ENCODE data around the gene NCOA6. TPM values are rescaled to one million over a fixed set of nuclear protein-coding genes. Genes with fewer than 3 reads are reported as not detected.

NCOA6 gene
- total and polyA plus RNA-seq, 2 of the 4 experiments (the other 2 are of a cell fraction): 3.6 to 13.1 TPM

DNA sequence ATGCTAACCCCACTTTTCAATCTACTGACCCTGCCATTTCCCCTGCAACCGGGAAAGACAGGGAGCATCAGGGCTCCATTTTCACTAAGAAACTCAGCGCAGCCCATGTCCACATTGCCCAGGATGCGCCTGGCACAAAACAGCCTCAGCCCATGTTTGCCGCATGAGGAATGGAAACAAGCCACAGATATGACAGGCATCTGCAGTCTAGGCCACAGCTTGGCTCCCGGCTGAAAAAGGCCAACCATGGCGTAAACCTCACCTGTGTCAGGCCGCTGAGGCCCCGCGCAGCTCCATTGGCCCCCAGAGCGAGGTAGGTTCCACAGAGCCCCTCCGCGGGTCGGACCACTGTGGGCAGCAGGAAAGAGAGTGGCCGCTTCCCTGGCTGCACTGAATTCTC is 25.5 kb upstream of the NCOA6 start:
- no peak overlapping the region for H3K9ac ChIP-seq (ENCODE audit: low read depth, low read length)
- H3K56ac ChIP-seq (ENCODE audit: extremely low read depth, insufficient read depth, low read length): no peak overlapping the region
- H2BK5ac ChIP-seq (ENCODE audit: low read depth, low read length, poor library complexity, severe bottlenecking): no peak overlapping the region
- H2BK120ac ChIP-seq (ENCODE audit: low read depth, low read length): no peak overlapping the region
- 93% methylated on average over 8 of the region's 14 CpGs; no CpG with 5 or more reads in 1 of the 2 experiments for WGBS, 2 experiments (ENCODE audit: extremely low coverage in 2 of 2, insufficient read length in 1 of 2)
- no peaks in the 10 kb centered on the region for H3K79me1 ChIP-seq (ENCODE audit: low read depth in 1 of 2, low read length in 2 of 2)
- BruUV-seq (replicated peaks): no TSS peak
- no peak overlapping the region for H3K4me3 ChIP-seq (ENCODE audit: insufficient read depth, low read depth, low read length)
- no peaks in the 10 kb centered on the region for H3K9me3 ChIP-seq (ENCODE audit: control insufficient read depth, insufficient read depth, low read length)
- DNase-seq (no peak), ATAC-seq (ENCODE audit: low read depth) (no peak)
- H2AK5ac ChIP-seq (ENCODE audit: low read depth, low read length): no peak overlapping the region
- H2BK15ac ChIP-seq (ENCODE audit: low read depth, low read length): no peak overlapping the region
- in situ Hi-C loops (cut with MboI; ENCODE audit: low sequenced_read_pairs): loop anchor here (25.0 kb wide), 1 partner anchor 411 kb away; no protein-coding TSS in a partner anchor
- no peaks in the 10 kb centered on the region for H3K27me3 ChIP-seq (ENCODE audit: control insufficient read depth, insufficient read depth, low read length)
- intact Hi-C loops (cut with micrococcal nuclease): no loop called here
- no peak overlapping the region for H3K23ac ChIP-seq (ENCODE audit: low read depth, low read length)
- peaks cover 40% of the 10 kb centered on the region for H3K36me3 ChIP-seq (ENCODE audit: control insufficient read depth, insufficient read depth, low read length)
- H4K5ac ChIP-seq (ENCODE audit: low read depth, low read length): no peak overlapping the region
- no peak overlapping the region for H4K91ac ChIP-seq (ENCODE audit: insufficient read depth, low read depth, low read length)
- no peak overlapping the region for H3K14ac ChIP-seq (replicated peaks; ENCODE audit: low read depth, low read length)
- H2BK20ac ChIP-seq (ENCODE audit: low read depth, low read length): no peak overlapping the region
- H3K4ac ChIP-seq (ENCODE audit: low read depth, low read length): no peak overlapping the region
- ChIA-PET POLR2A (ENCODE audit: unreplicated experiment) (no interaction called here), CTCF (interaction anchor here (0.6 kb wide), 1 partner anchor 52 kb away, joined by 9 read pairs; no protein-coding TSS in a partner anchor)
- no peak overlapping the region for H3K27ac ChIP-seq (ENCODE audit: insufficient read depth, low read length)
- no peak overlapping the region for H3K4me2 ChIP-seq (ENCODE audit: low read depth, low read length)
- H2AFZ ChIP-seq (replicated peaks; ENCODE audit: low read length, poor library complexity): no peak overlapping the region
- peaks cover 3% of the 10 kb centered on the region; the same call in 1 of the 2 replicates for H3K9me1 ChIP-seq (ENCODE audit: insufficient read depth, low read length)
- TF ChIP-seq NFE2L2 (IDR thresholded peaks at IDR 0.05; ENCODE audit: low read depth, low read length) (no peak), MAZ (IDR thresholded peaks at IDR 0.05; ENCODE audit: borderline replicate concordance, low read depth, low read length) (no peak), BHLHE40 (IDR thresholded peaks at IDR 0.05; ENCODE audit: low read depth, low read length) (no peak), FOS (IDR thresholded peaks at IDR 0.05; ENCODE audit: low read depth, low read length) (no peak), RAD21 (IDR thresholded peaks at IDR 0.05; ENCODE audit: low read length) (no peak), RFX5 (IDR thresholded peaks at IDR 0.05; ENCODE audit: low read depth, low read length) (no peak), RCOR1 (IDR thresholded peaks at IDR 0.05; ENCODE audit: insufficient replicate concordance, low read length) (no peak), MXI1 (IDR thresholded peaks at IDR 0.05; ENCODE audit: borderline replicate concordance, low read depth, low read length) (no peak), CEBPB (IDR thresholded peaks at IDR 0.05; ENCODE audit: low read depth, low read length) (no peak), CHD1 (IDR thresholded peaks at IDR 0.05; ENCODE audit: low read depth, low read length) (no peak), SMC3 (IDR thresholded peaks at IDR 0.05; ENCODE audit: low read depth, low read length) (no peak), POLR2A (IDR thresholded peaks at IDR 0.05; ENCODE audit: low read depth, low read length) (no peak)
- TF ChIP-seq, protein P1, sequence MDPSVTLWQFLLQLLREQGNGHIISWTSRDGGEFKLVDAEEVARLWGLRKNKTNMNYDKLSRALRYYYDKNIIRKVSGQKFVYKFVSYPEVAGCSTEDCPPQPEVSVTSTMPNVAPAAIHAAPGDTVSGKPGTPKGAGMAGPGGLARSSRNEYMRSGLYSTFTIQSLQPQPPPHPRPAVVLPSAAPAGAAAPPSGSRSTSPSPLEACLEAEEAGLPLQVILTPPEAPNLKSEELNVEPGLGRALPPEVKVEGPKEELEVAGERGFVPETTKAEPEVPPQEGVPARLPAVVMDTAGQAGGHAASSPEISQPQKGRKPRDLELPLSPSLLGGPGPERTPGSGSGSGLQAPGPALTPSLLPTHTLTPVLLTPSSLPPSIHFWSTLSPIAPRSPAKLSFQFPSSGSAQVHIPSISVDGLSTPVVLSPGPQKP (IDR thresholded peaks at IDR 0.05; ENCODE audit: borderline replicate concordance, low read depth, low read length): no peak
- TF ChIP-seq, protein P2, sequence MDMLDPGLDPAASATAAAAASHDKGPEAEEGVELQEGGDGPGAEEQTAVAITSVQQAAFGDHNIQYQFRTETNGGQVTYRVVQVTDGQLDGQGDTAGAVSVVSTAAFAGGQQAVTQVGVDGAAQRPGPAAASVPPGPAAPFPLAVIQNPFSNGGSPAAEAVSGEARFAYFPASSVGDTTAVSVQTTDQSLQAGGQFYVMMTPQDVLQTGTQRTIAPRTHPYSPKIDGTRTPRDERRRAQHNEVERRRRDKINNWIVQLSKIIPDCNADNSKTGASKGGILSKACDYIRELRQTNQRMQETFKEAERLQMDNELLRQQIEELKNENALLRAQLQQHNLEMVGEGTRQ (IDR thresholded peaks at IDR 0.05; ENCODE audit: low read depth, low read length): no peak
- no peak overlapping the region for H2AK9ac ChIP-seq (replicated peaks; ENCODE audit: low read depth, low read length, poor library complexity)
- no peaks in the 10 kb centered on the region for H4K20me1 ChIP-seq (ENCODE audit: insufficient read depth, low read length)
- H4K8ac ChIP-seq (ENCODE audit: low read depth in 2 of 2, low read length in 2 of 2): no peak overlapping the region
- H3K4me1 ChIP-seq (ENCODE audit: control insufficient read depth, insufficient read depth, low read length): no peaks in the 10 kb centered on the region
- no peak overlapping the region for H3K18ac ChIP-seq (ENCODE audit: low read depth, low read length)
- dilution Hi-C loops (cut with HindIII; ENCODE audit: low sequenced_read_pairs, unreplicated experiment): no loop called here
